HFFc6 (cell line): ENCODE data around the gene CCM2. TPM values are rescaled to one million over a fixed set of nuclear protein-coding genes. Genes with fewer than 3 reads are reported as not detected.

ENCODE experiments used
- DNase-seq: peaks from one replicate; pipeline ENCODE4 v3.0.0-alpha.2; 2018
- H3K27ac Mint-ChIP-seq: 2 replicates; pipeline ENCODE4 v1.8.0; 2020; ENCODE audit warnings: mild to moderate bottlenecking, mixed read lengths
- H3K27me3 Mint-ChIP-seq: 2 replicates; pipeline ENCODE4 v1.8.0; 2021; ENCODE audit warnings: mild to moderate bottlenecking, moderate library complexity, mixed read lengths; ENCODE audit not compliant: insufficient read depth
- H3K36me3 Mint-ChIP-seq: 2 replicates; pipeline ENCODE4 v1.8.0; 2021; ENCODE audit warnings: low read depth, mixed read lengths
- H3K4me1 Mint-ChIP-seq: 2 replicates; pipeline ENCODE4 v1.8.0; 2020; ENCODE audit warnings: low read depth, mixed read lengths
- H3K4me3 Mint-ChIP-seq: 2 replicates; pipeline ENCODE4 v1.8.0; 2020; ENCODE audit warnings: mild to moderate bottlenecking, moderate library complexity, mixed read lengths
- H3K9me3 Mint-ChIP-seq: 2 replicates; pipeline ENCODE4 v1.8.0; 2020; ENCODE audit warnings: mild to moderate bottlenecking, mixed read lengths
- total RNA-seq, 6 experiments: library from RNA; stranded (reverse); fragmentation: NEBNext Ultra II Directional; extraction: Animal tissue kit (Norgen Biotek cat#: 25700); gene quantifications; 2 replicates in 1 of 6; 3 replicates in 5 of 6; pipeline ENCODE4 v1.2.3, GENCODE V29; 2021
- TF ChIP-seq, protein P1 (sequence below): fragments of 200-600 bp; sonication (generic); IDR thresholded peaks from 2 replicates; pipeline ENCODE4 v1.5.0; 2021; ENCODE audit warnings: antibody characterized with exemption, mild to moderate bottlenecking

Gene CCM2
- total RNA-seq, 6 experiments from 2014 or later, result 50.3 to 57.4 (median 52.7) TPM

GRCh38 chr7:45076946-45077345 lies 76.9 kb downstream of the CCM2 start:
- H3K27ac Mint-ChIP-seq, result no peak overlapping the region
- no peak overlapping the region for H3K4me3 Mint-ChIP-seq
- H3K9me3 Mint-ChIP-seq, result no peaks in the 10 kb centered on the region
- peaks cover 12% of the 10 kb centered on the region for H3K36me3 Mint-ChIP-seq
- peaks cover 4% of the 10 kb centered on the region for H3K27me3 Mint-ChIP-seq
- TF ChIP-seq, protein P1, sequence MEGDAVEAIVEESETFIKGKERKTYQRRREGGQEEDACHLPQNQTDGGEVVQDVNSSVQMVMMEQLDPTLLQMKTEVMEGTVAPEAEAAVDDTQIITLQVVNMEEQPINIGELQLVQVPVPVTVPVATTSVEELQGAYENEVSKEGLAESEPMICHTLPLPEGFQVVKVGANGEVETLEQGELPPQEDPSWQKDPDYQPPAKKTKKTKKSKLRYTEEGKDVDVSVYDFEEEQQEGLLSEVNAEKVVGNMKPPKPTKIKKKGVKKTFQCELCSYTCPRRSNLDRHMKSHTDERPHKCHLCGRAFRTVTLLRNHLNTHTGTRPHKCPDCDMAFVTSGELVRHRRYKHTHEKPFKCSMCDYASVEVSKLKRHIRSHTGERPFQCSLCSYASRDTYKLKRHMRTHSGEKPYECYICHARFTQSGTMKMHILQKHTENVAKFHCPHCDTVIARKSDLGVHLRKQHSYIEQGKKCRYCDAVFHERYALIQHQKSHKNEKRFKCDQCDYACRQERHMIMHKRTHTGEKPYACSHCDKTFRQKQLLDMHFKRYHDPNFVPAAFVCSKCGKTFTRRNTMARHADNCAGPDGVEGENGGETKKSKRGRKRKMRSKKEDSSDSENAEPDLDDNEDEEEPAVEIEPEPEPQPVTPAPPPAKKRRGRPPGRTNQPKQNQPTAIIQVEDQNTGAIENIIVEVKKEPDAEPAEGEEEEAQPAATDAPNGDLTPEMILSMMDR, result no peak
- no peak for DNase-seq
- no peaks in the 10 kb centered on the region for H3K4me1 Mint-ChIP-seq

- H3K36me3 Mint-ChIP-seq, result peaks cover 12% of the 10 kb centered on the region
Observed at GRCh38 chr7:45077579-45077978, 77.6 kb downstream of the CCM2 start.

DNA sequence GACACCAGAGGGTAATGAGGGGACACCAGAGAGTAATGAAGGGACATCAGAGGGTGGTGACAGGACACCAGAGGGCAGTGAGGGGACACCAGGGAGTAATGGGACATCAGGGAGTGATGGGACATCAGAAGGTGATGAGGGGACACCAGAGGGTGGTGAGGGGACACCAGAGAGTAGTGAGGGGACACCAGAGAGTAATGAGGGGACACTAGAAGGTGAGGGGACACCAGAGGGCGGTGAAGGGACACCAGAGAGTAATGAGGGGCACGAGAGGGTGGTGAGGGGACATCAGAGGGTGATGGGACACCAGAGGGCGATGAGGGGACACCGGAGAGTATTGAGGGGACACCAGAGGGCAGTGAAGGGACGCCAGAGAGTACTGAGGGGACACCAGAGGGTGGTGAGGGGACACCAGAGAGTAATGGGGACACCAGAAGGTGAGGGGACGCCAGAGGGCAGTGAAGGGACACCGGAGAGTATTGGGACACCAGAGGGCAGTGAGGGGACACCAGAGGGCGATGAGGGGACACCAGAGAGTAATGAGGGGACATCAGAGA lies 78.2 kb downstream of the CCM2 start:
- Mint-ChIP-seq H3K27ac (no peak overlapping the region), H3K36me3 (peaks cover 6% of the 10 kb centered on the region; the same call in 1 of the 2 replicates), H3K4me1 (no peaks in the 10 kb centered on the region), H3K27me3 (peaks cover 4% of the 10 kb centered on the region), H3K9me3 (no peaks in the 10 kb centered on the region), H3K4me3 (no peak overlapping the region)
- no peak for DNase-seq
- TF ChIP-seq, protein P1, result no peak

More at GRCh38 chr7:45077579-45077978, 77.6 kb downstream of the CCM2 start:
- peaks cover 4% of the 10 kb centered on the region for H3K27me3 Mint-ChIP-seq
- H3K27ac Mint-ChIP-seq, result no peak overlapping the region
- no peaks in the 10 kb centered on the region for H3K9me3 Mint-ChIP-seq
- no peak for DNase-seq
- TF ChIP-seq, protein P1, result no peak
- no peak overlapping the region for H3K4me3 Mint-ChIP-seq
- no peaks in the 10 kb centered on the region for H3K4me1 Mint-ChIP-seq

- H3K9me3 Mint-ChIP-seq, result no peaks in the 10 kb centered on the region
- TF ChIP-seq, protein P1, result no peak
- no peak overlapping the region for H3K27ac Mint-ChIP-seq
- DNase-seq, result no peak
- H3K4me1 Mint-ChIP-seq, result no peaks in the 10 kb centered on the region
- H3K4me3 Mint-ChIP-seq, result no peak overlapping the region
- H3K27me3 Mint-ChIP-seq, result peaks cover 2% of the 10 kb centered on the region
- H3K36me3 Mint-ChIP-seq, result 0 out of 2 replicates have a peak, but pooled peaks cover under 1% of the 10 kb centered on the region
Observed at GRCh38 chr7:45080265-45080957, 80.4 kb downstream of the CCM2 start.

DNA sequence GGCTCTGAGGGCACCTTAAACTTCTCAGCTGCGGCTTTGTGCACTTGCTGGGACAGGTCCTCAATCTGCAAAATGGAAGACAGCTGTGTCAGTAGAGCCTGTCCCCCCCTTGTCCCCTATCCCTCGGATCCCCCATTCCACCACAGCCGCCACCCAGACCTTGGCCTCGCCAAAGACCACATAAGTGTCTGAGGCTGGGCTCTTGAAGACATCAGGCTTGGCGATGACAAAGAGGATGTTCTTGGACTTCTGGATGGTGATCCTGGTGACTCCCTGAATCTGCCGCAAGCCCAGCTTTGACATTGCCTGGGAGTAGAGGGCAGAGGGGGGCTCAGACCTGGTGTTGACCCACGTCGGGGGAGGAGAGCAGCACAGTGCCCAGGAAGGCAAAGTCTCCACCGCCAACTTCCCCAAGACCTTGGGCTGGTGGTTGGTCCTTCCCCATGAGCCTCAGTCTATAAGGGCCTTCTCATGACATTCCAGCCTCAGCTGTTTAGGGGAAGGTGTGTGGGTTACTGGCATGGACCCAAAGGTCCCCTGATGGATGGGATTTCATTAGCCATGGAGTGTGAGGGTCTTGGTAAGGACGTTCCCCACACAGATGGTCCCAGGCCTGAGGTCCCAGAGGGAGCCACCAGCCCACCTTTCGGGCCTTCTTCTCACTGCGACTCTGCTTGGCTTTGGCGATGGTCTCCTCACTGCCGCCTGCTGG lies 81.1 kb downstream of the CCM2 start:
- no peak for DNase-seq
- Mint-ChIP-seq H3K27me3 (peaks cover 2% of the 10 kb centered on the region), H3K4me3 (no peak overlapping the region), H3K4me1 (no peaks in the 10 kb centered on the region), H3K27ac (no peak overlapping the region), H3K36me3 (no peaks in the 10 kb centered on the region), H3K9me3 (no peaks in the 10 kb centered on the region)
- TF ChIP-seq, protein P1, result no peak
